Measurements from ENCODE around the gene WWTR1. TPM values are rescaled to one million over a fixed set of nuclear protein-coding genes. Genes with fewer than 3 reads are reported as not detected.
A peak's percentile ranks its signal among the peaks of the same experiment; 100 is the strongest.

Gene WWTR1
- total and polyA plus RNA-seq, 2 donors (not counting 3 experiments of a cell fraction or from before 2014, with no cell fraction given): 210 to 341 TPM

DNA sequence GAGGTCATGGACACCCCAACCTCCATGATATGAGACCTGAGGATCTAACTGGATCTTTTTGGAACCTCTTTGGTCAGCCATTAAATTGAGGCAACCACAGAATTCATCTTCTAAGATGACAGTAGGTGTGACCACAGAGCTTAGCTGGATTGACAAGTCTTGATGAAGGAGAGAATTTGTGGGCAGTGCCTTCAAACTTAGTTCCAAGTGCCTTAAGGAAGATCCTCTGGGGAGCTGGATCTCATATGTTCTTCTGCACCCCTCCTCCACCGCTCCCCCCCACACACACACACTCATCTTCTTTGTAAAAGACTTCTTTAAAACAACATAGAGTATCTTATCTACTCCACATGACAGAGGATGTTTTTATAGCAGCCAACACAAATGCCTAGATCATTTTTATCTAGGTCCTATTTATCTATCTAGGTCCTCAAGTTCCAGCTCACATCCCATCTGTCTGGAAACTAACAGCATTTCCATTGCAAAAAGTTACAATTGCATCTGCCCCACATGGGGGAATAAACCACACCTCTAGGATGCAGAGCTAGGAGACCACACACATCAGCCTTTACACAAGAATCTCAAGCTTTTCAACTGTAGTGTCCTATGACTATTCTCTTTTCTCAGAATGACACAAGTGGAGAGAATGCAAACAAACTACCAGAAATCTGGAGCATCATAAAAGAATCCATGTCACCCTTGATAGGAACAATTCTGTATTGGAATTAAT lies 37.4 kb downstream of the WWTR1 start:
- H3K9ac ChIP-seq (replicated peaks; ENCODE audit: extremely low read depth, insufficient read depth, low read length): peak overlapping the region; percentile 83
- no peaks in the 10 kb centered on the region for H3K27me3 ChIP-seq (ENCODE audit: control insufficient read depth in 2 of 2, insufficient read depth in 2 of 2, low read length in 2 of 2)
- peak overlapping the region; percentile 99 for H3K27ac ChIP-seq (ENCODE audit: insufficient read depth, low read depth, low read length)
- H3K79me2 ChIP-seq (ENCODE audit: control insufficient read depth, insufficient read depth, low read length): peaks cover 84% of the 10 kb centered on the region
- no TSS peak for BruUV-seq (replicated peaks)
- FAIRE-seq: no peak
- no peaks in the 10 kb centered on the region for H4K20me1 ChIP-seq (replicated peaks; ENCODE audit: control insufficient read depth, extremely low read depth, insufficient read depth, low read length)
- dilution Hi-C loops (cut with MboI; ENCODE audit: extremely low pct_ligation_motif_present, low sequenced_read_pairs) (no loop called here), intact Hi-C loops (cut with micrococcal nuclease) (loop anchor here (1.0 kb wide), 1 partner anchor 32 kb away; no protein-coding TSS in a partner anchor)
- POLR2A ChIA-PET: interaction anchor here (0.6 kb wide), 1 partner anchor 28 kb away, joined by 4 read pairs; no protein-coding TSS in a partner anchor
- no peak overlapping the region for H3K4me3 ChIP-seq (replicated peaks in 1 of 3; ENCODE audit: insufficient read depth in 1 of 3, low read depth in 1 of 3, low read length in 3 of 3)
- H3K9me1 ChIP-seq (replicated peaks; ENCODE audit: control insufficient read depth, extremely low read depth, insufficient read depth, low read length): no peaks in the 10 kb centered on the region
- peak overlapping the region; percentile 83 for H3K4me2 ChIP-seq (ENCODE audit: insufficient read depth, low read length)
- peaks cover 71% of the 10 kb centered on the region for H3K4me1 ChIP-seq (ENCODE audit: control insufficient read depth, extremely low read depth, insufficient read depth, low read length)
- H3K9me3 ChIP-seq (replicated peaks; ENCODE audit: control insufficient read depth, insufficient read depth, low read length): no peaks in the 10 kb centered on the region
- no peak for DNase-seq (ENCODE audit: low read depth, low spot score)
- CTCF ChIA-PET: interaction anchor here (0.6 to 3.3 kb wide), 10 partner anchors 11 to 132 kb away, joined by 3 to 17 read pairs (median 3); no protein-coding TSS in a partner anchor
- H2AFZ ChIP-seq (ENCODE audit: low read depth, low read length): no peak overlapping the region
- H3K36me3 ChIP-seq (ENCODE audit: control insufficient read depth in 2 of 2, extremely low read depth in 1 of 2, insufficient read depth in 2 of 2, low read length in 2 of 2): peaks cover 0 to 9% of the 10 kb centered on the region in 2 experiments
- TF ChIP-seq FOS (IDR thresholded peaks at IDR 0.05; ENCODE audit: borderline replicate concordance, insufficient read depth, low read length) (no peak), GATA2 (IDR thresholded peaks at IDR 0.05; ENCODE audit: insufficient read depth, insufficient read length, low read depth, low read length) (peak; percentile 37)

DNA sequence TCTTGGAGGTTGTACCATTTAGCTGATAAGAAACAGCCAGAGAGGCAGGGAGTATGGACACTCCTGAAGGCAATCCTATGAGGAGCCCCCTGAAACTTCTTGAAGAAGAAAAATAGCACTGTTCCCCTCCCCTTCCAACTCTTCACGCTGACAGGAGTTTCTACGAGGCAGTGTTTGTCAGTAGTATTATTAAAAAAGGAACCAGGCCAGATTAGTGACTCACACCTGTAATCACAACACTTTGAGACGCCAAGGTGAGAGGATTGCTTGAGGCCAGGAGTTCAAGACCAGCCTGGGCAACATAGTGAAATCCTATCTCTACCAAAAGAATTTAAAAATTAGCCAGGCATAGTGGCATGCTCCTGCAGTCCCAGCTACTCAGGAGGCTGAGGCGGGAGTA lies 38.7 kb downstream of the WWTR1 start:
- ChIA-PET CTCF (interaction anchor here (0.9 to 3.3 kb wide), 9 partner anchors 9 to 189 kb away, joined by 3 to 17 read pairs (median 3); no protein-coding TSS in a partner anchor), POLR2A (interaction anchor here (1.4 to 1.8 kb wide), 2 partner anchors 29 to 39 kb away, joined by 3 to 10 read pairs; partner anchors contain the start of gene WWTR1)
- Histone ChIP-seq H3K27me3 (ENCODE audit: control insufficient read depth in 2 of 2, insufficient read depth in 2 of 2, low read length in 2 of 2) (no peaks in the 10 kb centered on the region), H3K9me1 (replicated peaks; ENCODE audit: control insufficient read depth, extremely low read depth, insufficient read depth, low read length) (no peaks in the 10 kb centered on the region), H3K9me3 (replicated peaks; ENCODE audit: control insufficient read depth, insufficient read depth, low read length) (no peaks in the 10 kb centered on the region), H2AFZ (ENCODE audit: low read depth, low read length) (no peak overlapping the region), H4K20me1 (replicated peaks; ENCODE audit: control insufficient read depth, extremely low read depth, insufficient read depth, low read length) (no peaks in the 10 kb centered on the region), H3K36me3 (ENCODE audit: control insufficient read depth in 2 of 2, extremely low read depth in 1 of 2, insufficient read depth in 2 of 2, low read length in 2 of 2) (peaks cover 0 to 6% of the 10 kb centered on the region in 2 experiments), H3K9ac (replicated peaks; ENCODE audit: extremely low read depth, insufficient read depth, low read length) (peak overlapping the region; percentile 20), H3K79me2 (ENCODE audit: control insufficient read depth, insufficient read depth, low read length) (peaks cover 85% of the 10 kb centered on the region), H3K4me2 (ENCODE audit: insufficient read depth, low read length) (peak overlapping the region; percentile 0), H3K27ac (ENCODE audit: insufficient read depth, low read depth, low read length) (peak overlapping the region; percentile 99), H3K4me1 (ENCODE audit: control insufficient read depth, extremely low read depth, insufficient read depth, low read length) (peaks cover 78% of the 10 kb centered on the region), H3K4me3 (replicated peaks in 1 of 3; ENCODE audit: insufficient read depth in 1 of 3, low read depth in 1 of 3, low read length in 3 of 3) (no peak overlapping the region)
- intact Hi-C loops (cut with micrococcal nuclease): loop anchor here (5.0 kb wide), 1 partner anchor 242 kb away; the partner anchor contains the start of gene TM4SF1
- FAIRE-seq (no peak), DNase-seq (ENCODE audit: low read depth, low spot score) (no peak)
- dilution Hi-C loops (cut with MboI; ENCODE audit: extremely low pct_ligation_motif_present, low sequenced_read_pairs): no loop called here
- TF ChIP-seq, protein P1, sequence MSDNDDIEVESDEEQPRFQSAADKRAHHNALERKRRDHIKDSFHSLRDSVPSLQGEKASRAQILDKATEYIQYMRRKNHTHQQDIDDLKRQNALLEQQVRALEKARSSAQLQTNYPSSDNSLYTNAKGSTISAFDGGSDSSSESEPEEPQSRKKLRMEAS (IDR thresholded peaks at IDR 0.05; ENCODE audit: insufficient read depth, insufficient read length): no peak
- no peak for TF ChIP-seq POLR2AphosphoS5 (IDR thresholded peaks at IDR 0.05; ENCODE audit: insufficient read depth, low read depth, low read length)
- no peak for TF ChIP-seq POLR2A (IDR thresholded peaks at IDR 0.05; ENCODE audit: low read depth, low read length)
- TF ChIP-seq, protein P2, sequence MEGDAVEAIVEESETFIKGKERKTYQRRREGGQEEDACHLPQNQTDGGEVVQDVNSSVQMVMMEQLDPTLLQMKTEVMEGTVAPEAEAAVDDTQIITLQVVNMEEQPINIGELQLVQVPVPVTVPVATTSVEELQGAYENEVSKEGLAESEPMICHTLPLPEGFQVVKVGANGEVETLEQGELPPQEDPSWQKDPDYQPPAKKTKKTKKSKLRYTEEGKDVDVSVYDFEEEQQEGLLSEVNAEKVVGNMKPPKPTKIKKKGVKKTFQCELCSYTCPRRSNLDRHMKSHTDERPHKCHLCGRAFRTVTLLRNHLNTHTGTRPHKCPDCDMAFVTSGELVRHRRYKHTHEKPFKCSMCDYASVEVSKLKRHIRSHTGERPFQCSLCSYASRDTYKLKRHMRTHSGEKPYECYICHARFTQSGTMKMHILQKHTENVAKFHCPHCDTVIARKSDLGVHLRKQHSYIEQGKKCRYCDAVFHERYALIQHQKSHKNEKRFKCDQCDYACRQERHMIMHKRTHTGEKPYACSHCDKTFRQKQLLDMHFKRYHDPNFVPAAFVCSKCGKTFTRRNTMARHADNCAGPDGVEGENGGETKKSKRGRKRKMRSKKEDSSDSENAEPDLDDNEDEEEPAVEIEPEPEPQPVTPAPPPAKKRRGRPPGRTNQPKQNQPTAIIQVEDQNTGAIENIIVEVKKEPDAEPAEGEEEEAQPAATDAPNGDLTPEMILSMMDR (IDR thresholded peaks at IDR 0.05; ENCODE audit: extremely low read depth in 1 of 2, insufficient read depth in 1 of 2, low read depth in 1 of 2, low read length in 2 of 2): no peak
- BruUV-seq (replicated peaks): no TSS peak
